ENCODE results near the gene SEMA3B.

SEMA3B gene

GRCh38 chr3:50286322-50287227 is 17.6 kb downstream of the SEMA3B start:
- TF ChIP-seq ZFX (IDR thresholded peaks at IDR 0.05; ENCODE audit: borderline replicate concordance) (no peak), CTCF (IDR thresholded peaks at IDR 0.05) (no peak)

GRCh38 chr3:50287262-50287661 is 18.3 kb downstream of the SEMA3B start:
- TF ChIP-seq CTCF (IDR thresholded peaks at IDR 0.05) (no peak), ZFX (IDR thresholded peaks at IDR 0.05; ENCODE audit: borderline replicate concordance) (no peak)
- H3K27ac ChIP-seq: no peak overlapping the region

More at GRCh38 chr3:50286322-50287227, 17.6 kb downstream of the SEMA3B start:
- H3K27ac ChIP-seq: no peak overlapping the region

- H3K27ac ChIP-seq: no peak overlapping the region
- no peak for TF ChIP-seq CTCF (IDR thresholded peaks at IDR 0.05)
- TF ChIP-seq ZFX (IDR thresholded peaks at IDR 0.05; ENCODE audit: borderline replicate concordance): no peak
These were observed 19.6 kb downstream of the SEMA3B start for GRCh38 chr3:50288387-50289007.

- no peak for TF ChIP-seq CTCF (IDR thresholded peaks at IDR 0.05)
- no peak overlapping the region for H3K27ac ChIP-seq
These were observed 20.2 kb downstream of the SEMA3B start for GRCh38 chr3:50289130-50289529.

- peak overlapping the region; percentile 89; the same call in 1 of the 2 replicates for H3K27ac ChIP-seq
- no peak for TF ChIP-seq ZFX (IDR thresholded peaks at IDR 0.05; ENCODE audit: borderline replicate concordance)
- TF ChIP-seq CTCF (IDR thresholded peaks at IDR 0.05): no peak
These were observed 21.3 kb downstream of the SEMA3B start for GRCh38 chr3:50290161-50290641.

GRCh38 chr3:50292159-50293078 is 23.5 kb downstream of the SEMA3B start, which contains the start of gene IFRD2:
TSS of gene IFRD2 (minus strand) at chr3:50292429. CDS start at chr3:50292274, 155 bp downstream.
- TF ChIP-seq ZFX (IDR thresholded peaks at IDR 0.05; ENCODE audit: borderline replicate concordance) (no peak), CTCF (IDR thresholded peaks at IDR 0.05) (no peak)
- peak within 1 kb of the TSS; percentile 89 for H3K27ac ChIP-seq
